Heart left ventricle (tissue), 13 donors: ENCODE data around the gene LEFTY2.

ENCODE experiments used
- CTCF ChIP-seq, 12 donors: fragments of 200-600 bp; sonication (generic) in 4 of 12; IDR thresholded peaks; one replicate each; pipeline versions ENCODE4 v1.5.0 to v1.8.0; 2018 to 2022; ENCODE audit warnings: antibody characterized with exemption in 12 of 12, mild to moderate bottlenecking in 5 of 12
- POLR2A ChIP-seq, 2 donors: fragments of 450-650 bp; IDR thresholded peaks; one replicate each; pipeline ENCODE4 v1.6.1; 2017; ENCODE audit warnings: antibody characterized with exemption in 2 of 2, mild to moderate bottlenecking in 2 of 2, moderate library complexity in 2 of 2
- donor health status: ischemic (EF 13 %, LVEDD 7.1; RV severe dilation, severe dysfunction).
- donor health status: DM: no; HTN: yes; CAD: no.
- donor health status: DM: no; HTN: no; CAD: no.
- donor health status: ischemic (EF 25% LVEDD 6.9; RV normal size, moderate dysfunction).
- donor health status: ischemic (EF 25% LVEDD 5.7; RV mildly dilated, moderate dysfunction).
- donor health status: ischemic (EF 35%, LVEDD 5.7; RV mildly dilated, moderate dysfunction).
- donor health status: nonischemic (EF 11% LVEDD 7.7; RV severe dilation, severe dysfunction).
- donor health status: DM: yes; HTN: yes; CAD: no.
- donor health status: PGD.
- donor health status: ischemic (EF 29% LVEDD 5.4; RV normal size, mild dysfunction).
- donor health status: nonischemic (EF 23%, LVEDD 6.1; RV moderate dilation, normal function).

- TF ChIP-seq CTCF (IDR thresholded peaks at IDR 0.05) = no peak
- no peak for TF ChIP-seq POLR2A (IDR thresholded peaks at IDR 0.05)
Observed at GRCh38 chr1:225936523-225936922, 4.5 kb downstream of the LEFTY2 start.
